Mammary epithelial cell (primary cell): ENCODE data around the gene ST3GAL4.

Experiments
- EZH2 ChIP-seq: IDR thresholded peaks from 2 replicates; pipeline ENCODE4 v1.6.1; 2012; ENCODE audit warnings: low read length, inconsistent platforms, borderline replicate concordance
- TF ChIP-seq, protein P1 (sequence below), 2 donors: IDR thresholded peaks in 1 of 2; conservative IDR thresholded peaks in 1 of 2; 2 replicates each; pipeline ENCODE4 v1.5.1; 2011 to 2012; ENCODE audit warnings: inconsistent platforms in 2 of 2, low read length in 2 of 2, mild to moderate bottlenecking in 2 of 2, control low read depth in 1 of 2, low read depth in 1 of 2; ENCODE audit not compliant: insufficient read depth in 1 of 2; ENCODE audit errors: extremely low read depth in 1 of 2

DNA sequence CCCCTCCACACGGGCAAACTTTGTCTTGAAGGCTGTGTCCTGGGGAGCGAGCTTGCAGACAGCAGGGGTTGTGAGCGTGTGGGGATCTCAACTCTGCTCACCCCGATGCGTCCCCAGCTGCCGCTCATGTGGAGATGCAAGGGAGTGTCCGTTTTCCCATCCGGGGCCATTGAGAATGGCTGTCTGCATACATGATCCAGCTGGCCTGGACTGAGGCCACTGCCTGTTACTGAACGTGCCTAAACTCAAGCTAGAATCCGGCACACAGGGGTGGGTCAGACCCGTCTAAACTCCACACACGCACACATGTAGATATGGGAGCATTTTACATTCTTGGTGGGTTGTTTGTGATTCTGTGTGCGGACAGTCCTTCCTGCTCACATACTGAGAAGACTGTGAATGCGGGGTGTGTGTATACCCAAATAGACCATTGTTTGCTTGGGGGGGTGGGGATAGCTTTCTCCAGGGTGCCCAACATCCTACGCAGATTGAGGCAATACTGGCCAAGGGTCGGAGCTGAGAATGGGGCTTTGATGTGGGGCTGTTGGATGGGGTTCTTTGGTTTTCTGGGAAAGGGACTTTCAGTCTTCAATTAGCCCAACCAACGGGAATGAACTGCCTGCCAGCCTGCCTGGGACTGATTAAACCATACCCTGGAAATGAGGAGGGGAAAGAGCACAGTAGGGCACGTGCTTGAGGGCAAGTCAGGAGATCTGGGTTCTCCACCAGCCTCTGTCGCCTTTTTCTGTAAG is 60.4 kb downstream of the ST3GAL4 start:
- TF ChIP-seq, protein P1, sequence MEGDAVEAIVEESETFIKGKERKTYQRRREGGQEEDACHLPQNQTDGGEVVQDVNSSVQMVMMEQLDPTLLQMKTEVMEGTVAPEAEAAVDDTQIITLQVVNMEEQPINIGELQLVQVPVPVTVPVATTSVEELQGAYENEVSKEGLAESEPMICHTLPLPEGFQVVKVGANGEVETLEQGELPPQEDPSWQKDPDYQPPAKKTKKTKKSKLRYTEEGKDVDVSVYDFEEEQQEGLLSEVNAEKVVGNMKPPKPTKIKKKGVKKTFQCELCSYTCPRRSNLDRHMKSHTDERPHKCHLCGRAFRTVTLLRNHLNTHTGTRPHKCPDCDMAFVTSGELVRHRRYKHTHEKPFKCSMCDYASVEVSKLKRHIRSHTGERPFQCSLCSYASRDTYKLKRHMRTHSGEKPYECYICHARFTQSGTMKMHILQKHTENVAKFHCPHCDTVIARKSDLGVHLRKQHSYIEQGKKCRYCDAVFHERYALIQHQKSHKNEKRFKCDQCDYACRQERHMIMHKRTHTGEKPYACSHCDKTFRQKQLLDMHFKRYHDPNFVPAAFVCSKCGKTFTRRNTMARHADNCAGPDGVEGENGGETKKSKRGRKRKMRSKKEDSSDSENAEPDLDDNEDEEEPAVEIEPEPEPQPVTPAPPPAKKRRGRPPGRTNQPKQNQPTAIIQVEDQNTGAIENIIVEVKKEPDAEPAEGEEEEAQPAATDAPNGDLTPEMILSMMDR (conservative IDR thresholded peaks at IDR 0.05 in 1 of 2, IDR thresholded peaks at IDR 0.05 in 1 of 2; ENCODE audit: extremely low read depth in 1 of 2, insufficient read depth in 1 of 2, low read depth in 1 of 2, low read length in 2 of 2) = no peak
- TF ChIP-seq EZH2 = no peak
